ENCODE results near the gene ZNF160.
A peak's percentile ranks its signal among the peaks of the same experiment; 100 is the strongest.
"Not testable (repeated sequence)": the region's sequence is repeated elsewhere in the genome, so short reads cannot be mapped to it uniquely, and the experiment has no call there.

ZNF160 gene

GRCh38 chr19:53091413-53092254, 11.6 kb downstream of the ZNF160 start:
- DNase-seq, result no peak

DNA sequence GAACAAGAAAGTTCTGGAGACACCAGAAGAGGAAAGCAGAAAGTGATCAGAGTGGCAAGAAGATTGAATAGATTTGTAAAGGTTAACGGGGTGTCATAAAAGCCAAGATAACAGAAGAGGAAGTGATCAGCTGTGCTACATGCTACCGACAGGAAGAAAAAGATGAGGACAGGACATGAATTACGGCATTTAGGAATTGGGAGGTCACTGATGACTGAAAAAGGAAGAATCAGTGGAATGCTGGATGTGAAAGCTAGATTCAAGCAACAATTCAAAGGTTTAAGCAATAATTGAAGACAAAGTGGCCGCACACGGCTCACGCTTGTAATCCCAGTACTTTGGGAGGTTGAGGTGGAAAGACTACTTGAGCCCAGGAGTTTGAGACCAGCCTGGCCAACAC, 15.1 kb downstream of the ZNF160 start:
- no peak for DNase-seq

DNA sequence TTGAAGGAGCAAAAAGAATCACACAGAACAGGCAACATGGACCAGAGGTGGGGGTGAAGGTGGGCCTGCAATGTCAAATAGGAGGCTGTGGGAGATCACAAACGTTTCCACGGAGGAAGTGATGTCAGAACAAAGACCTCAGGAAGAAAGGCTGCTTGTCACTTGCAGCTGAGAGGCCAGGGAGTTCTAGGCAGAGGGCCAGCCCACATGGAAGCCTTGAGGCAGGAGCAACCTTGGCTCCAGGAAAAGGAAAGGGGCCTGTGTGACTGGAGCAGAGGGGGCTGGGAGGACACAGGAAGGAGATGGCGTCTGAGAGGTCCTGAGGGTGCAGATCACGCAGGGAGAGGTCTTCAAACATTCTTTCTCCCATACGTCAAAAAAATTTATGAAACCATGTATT, 16.3 kb downstream of the ZNF160 start:
- no peak for DNase-seq

- no peak for DNase-seq
These were observed 17.7 kb downstream of the ZNF160 start for GRCh38 chr19:53085496-53085895.

DNA sequence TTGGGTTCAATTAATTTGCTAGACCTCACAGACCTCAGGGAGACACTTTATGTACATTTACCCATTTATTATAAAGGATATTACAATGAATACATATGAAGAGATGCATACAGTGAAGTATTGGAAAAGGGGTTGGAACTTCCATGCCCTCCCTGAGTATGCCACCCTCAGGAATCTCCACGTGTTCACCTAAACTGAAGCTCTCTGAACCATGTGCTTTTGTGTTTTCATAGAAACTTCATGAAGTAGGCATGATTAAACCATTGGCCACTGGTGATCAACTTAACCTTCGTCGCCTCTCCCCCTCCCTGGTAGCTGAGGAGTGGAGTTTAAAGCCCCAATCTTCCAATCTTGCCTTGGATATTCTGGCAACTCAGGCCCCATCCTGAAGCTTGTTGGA, 20.3 kb downstream of the ZNF160 start:
- DNase-seq, result no peak

GRCh38 chr19:53079313-53079924, 23.8 kb downstream of the ZNF160 start:
- no peak for DNase-seq

GRCh38 chr19:53078668-53079067, 24.6 kb downstream of the ZNF160 start:
- DNase-seq, result no peak

DNA sequence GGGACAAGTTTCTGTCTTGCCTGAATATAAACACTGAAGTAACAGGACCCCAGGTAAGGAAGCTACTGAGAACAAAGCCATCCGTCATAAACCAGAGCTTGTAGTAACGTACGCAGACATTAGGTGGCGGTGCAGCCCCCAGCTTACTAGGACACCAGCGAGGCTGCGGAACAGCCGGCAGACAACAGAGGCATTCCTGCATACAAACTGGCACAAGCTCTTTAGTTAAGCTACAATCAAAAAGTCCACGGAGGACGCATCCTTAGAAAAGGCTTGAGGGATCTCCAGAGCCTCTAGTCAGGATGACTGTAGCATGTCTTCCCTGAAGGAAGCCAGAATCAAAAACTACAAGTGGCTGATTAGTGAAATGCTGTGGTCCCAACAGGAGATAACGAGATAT, 26.2 kb downstream of the ZNF160 start:
- no peak for DNase-seq

GRCh38 chr19:53068834-53069233, 34.4 kb downstream of the ZNF160 start:
- DNase-seq, result no peak

DNA sequence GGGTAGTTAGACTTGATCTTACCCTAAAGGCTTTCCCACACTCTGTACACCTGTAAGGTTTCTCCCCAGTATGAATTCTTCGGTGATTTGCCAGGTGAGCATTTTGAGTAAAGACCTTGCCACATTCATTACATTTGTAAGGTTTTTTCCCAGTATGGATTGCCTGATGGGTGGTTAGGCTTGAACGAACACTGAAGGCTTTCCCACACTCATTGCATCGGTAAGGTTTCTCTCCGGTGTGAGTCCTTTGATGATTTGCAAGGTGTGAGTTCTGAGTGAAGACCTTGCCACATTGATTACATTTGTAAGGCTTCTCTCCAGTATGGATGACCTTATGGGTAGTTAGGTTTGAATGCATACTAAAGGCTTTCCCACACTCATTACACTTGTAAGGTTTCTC, 35.0 kb downstream of the ZNF160 start:
- DNase-seq, result no peak

GRCh38 chr19:53057904-53058580, 45.2 kb downstream of the ZNF160 start:
- no peak for DNase-seq

DNA sequence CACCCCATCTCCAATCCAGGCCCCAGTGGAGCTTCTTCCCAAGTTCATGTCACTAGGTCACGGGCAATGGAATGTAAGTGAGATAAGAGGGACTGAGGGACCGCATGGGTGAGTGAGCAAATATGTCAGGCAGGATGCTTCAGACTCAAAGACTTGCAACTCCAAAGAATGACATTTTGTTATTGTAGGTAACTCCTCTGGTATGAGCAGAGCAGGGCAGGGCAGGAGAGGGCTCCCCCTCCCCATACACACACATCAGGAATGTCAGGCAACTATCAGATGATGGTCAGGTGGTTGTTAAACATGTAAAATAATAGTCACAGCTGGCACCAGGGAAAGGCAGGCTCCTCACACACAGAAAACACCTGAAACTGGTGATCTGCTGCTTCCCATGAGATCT, 48.1 kb downstream of the ZNF160 start:
- DNase-seq, result no peak

GRCh38 chr19:53047379-53047778, 55.8 kb downstream of the ZNF160 start:
- no peak for DNase-seq

GRCh38 chr19:53045536-53045935, 57.7 kb downstream of the ZNF160 start:
- DNase-seq, result no peak

DNA sequence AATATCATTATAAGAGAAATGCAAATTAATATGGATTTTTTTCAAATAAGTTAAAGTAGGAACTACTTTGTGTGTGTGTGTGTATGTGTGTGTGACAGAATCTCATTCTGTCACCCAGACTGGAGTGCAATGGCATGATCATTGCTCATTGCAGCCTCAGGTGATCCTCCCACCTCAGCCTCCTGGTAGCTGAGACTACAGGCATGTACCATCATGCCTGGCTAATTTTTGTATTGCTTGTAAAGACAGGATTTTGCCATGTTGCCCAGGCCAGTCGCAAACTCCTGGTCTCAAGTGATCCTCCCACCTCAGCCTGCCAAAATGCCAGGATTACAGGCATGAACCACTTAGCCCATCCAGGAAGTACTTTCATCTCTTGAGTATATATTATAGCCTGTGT, 61.9 kb downstream of the ZNF160 start:
- DNase-seq, result no peak

DNA sequence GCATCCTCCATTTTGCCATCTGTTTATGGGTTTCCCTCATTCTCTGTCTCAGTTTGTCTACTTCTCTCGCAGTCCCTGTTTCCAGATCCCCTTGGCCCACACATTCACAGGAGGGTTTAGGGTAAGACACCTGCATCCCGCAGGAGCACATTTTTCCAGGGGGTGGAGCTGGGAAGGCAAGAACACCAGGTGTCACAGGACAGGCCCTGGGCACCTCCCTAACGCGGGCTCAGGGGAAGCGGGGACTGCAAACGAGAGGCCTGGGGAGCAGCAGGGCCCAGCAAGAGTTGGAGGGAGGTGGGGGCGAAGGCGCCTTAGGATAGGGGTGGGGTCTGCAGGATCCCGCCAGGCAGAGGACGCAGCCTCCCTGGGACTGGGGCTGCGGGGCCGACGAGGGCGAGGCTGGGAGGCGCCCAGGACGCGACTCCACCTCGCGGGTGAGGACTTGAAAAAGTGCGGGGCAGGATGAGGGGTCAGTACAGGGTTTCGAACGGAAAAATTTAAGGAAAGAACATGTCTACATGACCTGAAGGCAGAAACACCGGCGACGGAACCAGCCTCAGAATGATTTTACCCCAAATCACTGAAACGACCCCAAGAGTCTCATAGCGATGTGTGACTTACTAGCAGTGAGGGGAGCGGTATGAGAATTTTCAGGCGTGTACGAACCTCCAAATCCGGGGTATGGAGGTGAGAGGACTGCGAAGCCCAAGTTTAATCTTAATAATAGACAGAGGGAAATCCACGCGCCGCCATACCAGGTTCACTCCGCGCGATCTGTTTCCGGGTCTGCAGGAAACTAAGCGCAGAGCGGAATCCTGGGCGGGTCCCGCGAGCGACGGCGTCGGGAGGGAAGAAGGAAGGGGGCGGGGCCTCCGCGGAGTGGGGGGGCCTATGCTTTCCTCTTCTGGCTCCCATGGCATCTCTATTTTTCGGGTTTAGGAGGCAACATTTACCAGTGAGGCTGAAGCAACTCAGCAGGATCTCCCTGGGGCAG, 65.8 kb downstream of the ZNF160 start:
- DNase-seq, result no peak

DNA sequence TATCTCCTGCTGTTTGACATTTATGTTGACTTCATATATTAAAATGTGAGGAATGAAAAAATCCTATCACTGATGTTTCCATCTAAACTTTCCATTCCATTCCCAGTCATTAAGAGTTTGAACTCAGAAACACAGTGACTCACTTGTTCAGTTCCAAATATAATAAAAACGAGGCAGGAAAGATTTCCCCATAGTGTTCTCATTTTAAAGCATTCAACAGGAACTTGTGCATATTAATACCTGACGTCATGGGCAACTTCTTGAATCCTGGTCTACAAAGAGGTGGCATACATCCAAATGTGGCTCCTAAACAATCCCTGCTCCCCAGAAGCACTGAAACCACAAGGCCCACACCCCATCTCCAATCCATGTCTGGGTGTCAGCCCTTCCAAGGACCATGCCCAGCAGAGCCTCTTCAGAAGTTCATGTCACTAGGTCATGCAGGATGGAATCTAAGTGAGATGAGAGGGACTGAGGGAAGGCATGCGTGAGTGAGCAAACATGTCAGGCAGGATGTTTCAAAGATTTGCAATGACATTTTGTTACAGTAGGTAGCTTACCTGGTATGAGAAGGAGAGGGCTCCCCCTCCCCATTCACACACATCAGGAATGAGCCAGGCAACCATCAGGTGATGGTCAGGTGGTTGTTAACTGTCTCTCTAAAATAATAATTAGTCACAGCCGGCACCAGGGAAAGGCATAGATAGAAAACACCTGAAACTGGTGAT, 68.1 kb downstream of the ZNF160 start:
- DNase-seq, result no peak

DNA sequence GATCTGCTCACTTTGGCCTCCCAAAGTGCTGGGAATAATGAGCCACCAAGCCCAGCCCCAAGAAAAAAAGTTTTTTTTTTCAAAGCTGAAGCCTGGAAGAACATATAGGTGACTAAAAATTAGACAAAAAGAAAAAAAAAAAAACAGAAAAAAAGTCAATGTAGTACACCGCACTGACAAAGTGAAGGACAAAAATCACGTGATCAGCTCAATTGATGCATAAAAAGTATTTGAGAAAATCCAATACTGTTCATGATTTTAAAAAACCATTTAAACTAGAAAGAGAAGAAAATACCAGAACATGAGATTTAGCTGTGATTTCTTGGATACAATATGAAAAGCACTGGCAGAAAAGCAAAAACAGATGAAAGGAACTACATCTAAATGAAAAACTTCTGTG, 69.2 kb downstream of the ZNF160 start:
- no peak for DNase-seq

DNA sequence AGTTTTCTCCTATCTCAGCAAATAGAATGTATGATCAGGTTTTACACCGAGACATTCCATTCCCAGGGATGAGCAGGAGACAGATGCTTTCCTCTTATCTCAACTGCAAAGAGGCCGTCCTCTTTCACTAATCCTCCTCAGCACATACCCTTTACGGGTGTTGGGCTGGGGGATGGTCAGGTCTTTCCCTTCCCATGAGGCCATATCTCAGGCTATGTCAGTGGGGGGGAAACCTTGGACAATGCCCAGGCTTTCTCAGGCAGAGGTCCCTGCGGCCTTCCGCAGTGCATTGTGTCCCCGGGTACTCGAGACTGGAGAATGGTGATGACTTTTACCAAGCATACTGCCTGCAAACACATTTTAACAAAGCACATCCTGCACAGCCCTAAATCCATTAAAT, 74.9 kb downstream of the ZNF160 start:
- DNase-seq, result not testable (repeated sequence)

DNA sequence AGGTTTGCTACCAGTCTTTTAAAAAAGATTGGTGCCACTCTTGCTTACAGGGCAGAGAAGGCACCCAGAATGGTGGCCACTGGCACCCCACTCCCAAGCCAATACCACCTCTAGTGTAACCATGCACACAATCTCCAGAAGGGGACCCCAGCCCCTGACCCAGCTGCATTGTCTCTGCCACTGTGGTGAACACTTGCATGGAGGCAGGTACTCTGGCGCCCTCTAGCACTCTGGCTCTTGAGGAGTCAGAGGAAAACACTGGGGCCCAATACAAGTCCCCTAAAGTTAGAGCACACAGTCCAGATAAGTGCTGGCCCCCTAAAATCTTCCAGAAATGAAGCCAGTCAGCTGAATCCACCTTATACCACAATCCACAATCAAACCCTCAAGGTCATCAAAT, 83.5 kb downstream of the ZNF160 start:
- peak; percentile 10 for DNase-seq
